CD4-positive, alpha-beta T cell treated with Interferon alpha-2 for 1 hour (primary cell): ENCODE data around the gene SPATA20.

ENCODE experiments used
- DNase-seq, 2 donors: peaks; one replicate each; pipeline ENCODE4 v3.0.0-alpha.2; 2020 to 2022

Gene SPATA20

GRCh38 chr17:50560185-50560824, 13.3 kb downstream of the SPATA20 start, which contains the start of gene CACNA1G:
Gene CACNA1G, plus strand, starts transcription at chr17:50560715. Its CDS starts 745 bp downstream, at chr17:50561460.
- peak; percentile 86 to 91 for DNase-seq

GRCh38 chr17:50560931-50561745, 14.2 kb downstream of the SPATA20 start:
- no peak for DNase-seq

GRCh38 chr17:50561746-50562141, 14.8 kb downstream of the SPATA20 start:
- DNase-seq = no peak

GRCh38 chr17:50562242-50563091, 15.5 kb downstream of the SPATA20 start:
- no peak for DNase-seq

- DNase-seq = no peak
Observed at GRCh38 chr17:50563092-50563511, 16.1 kb downstream of the SPATA20 start.

- DNase-seq = no peak
Observed at GRCh38 chr17:50564916-50565315, 17.9 kb downstream of the SPATA20 start.

GRCh38 chr17:50565402-50566350, 18.7 kb downstream of the SPATA20 start:
- no peak for DNase-seq

- DNase-seq = no peak
Observed at GRCh38 chr17:50566886-50567285, 19.9 kb downstream of the SPATA20 start.

GRCh38 chr17:50568659-50569058, 21.7 kb downstream of the SPATA20 start:
- DNase-seq = no peak

GRCh38 chr17:50569592-50569991, 22.6 kb downstream of the SPATA20 start:
- DNase-seq = no peak

- no peak for DNase-seq
Observed at GRCh38 chr17:50570032-50570431, 23.1 kb downstream of the SPATA20 start.

- no peak for DNase-seq
Observed at GRCh38 chr17:50570528-50570927, 23.6 kb downstream of the SPATA20 start.

GRCh38 chr17:50571681-50572080, 24.7 kb downstream of the SPATA20 start:
- no peak for DNase-seq

- no peak for DNase-seq
Observed at GRCh38 chr17:50572541-50572940, 25.6 kb downstream of the SPATA20 start.

- no peak for DNase-seq
Observed at GRCh38 chr17:50573866-50574611, 27.1 kb downstream of the SPATA20 start.

GRCh38 chr17:50575581-50576210, 28.7 kb downstream of the SPATA20 start:
- DNase-seq = no peak

GRCh38 chr17:50576864-50577263, 29.9 kb downstream of the SPATA20 start:
- no peak for DNase-seq

- no peak for DNase-seq
Observed at GRCh38 chr17:50577451-50577954, 30.5 kb downstream of the SPATA20 start.

- no peak for DNase-seq
Observed at GRCh38 chr17:50578173-50578572, 31.2 kb downstream of the SPATA20 start.

GRCh38 chr17:50579399-50579798, 32.4 kb downstream of the SPATA20 start:
- no peak for DNase-seq

GRCh38 chr17:50580646-50581045, 33.7 kb downstream of the SPATA20 start:
- DNase-seq = no peak
